Left forelimb (tissue), 1 donor: ENCODE data around the gene FTCD.
"Not testable (repeated sequence)": the region's sequence is repeated elsewhere in the genome, so short reads cannot be mapped to it uniquely, and the experiment has no call there.

ENCODE experiments used
- DNase-seq: peaks from one replicate; pipeline ENCODE4 v3.0.0-alpha.2; 2018; ENCODE audit warnings: low spot score

The FTCD gene

GRCh38 chr21:46171996-46172862, 16.9 kb upstream of the FTCD start:
- DNase-seq, result no peak

DNA sequence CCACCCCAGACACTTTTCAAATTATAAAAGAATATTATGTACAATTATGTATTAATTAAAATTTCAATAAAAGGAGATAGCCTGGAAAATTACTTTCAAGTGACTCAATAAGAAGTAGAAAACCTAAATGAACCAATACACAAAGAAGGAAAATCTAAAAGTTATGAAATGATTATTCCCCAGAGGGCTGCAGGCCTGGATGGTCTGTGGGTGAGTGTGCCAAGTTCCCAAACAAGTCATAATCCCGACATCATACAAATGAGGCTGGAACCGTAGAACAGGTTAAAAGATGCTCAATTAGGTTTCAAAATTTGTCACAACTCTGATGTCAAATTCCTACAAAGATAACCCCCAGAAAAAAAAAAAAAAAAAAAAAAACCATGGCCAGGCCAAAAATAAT, 16.2 kb upstream of the FTCD start:
- DNase-seq, result no peak

- DNase-seq, result not testable (repeated sequence)
These were observed 15.2 kb upstream of the FTCD start for GRCh38 chr21:46170436-46171193.

GRCh38 chr21:46168659-46169386, 13.4 kb upstream of the FTCD start:
- no peak for DNase-seq

DNA sequence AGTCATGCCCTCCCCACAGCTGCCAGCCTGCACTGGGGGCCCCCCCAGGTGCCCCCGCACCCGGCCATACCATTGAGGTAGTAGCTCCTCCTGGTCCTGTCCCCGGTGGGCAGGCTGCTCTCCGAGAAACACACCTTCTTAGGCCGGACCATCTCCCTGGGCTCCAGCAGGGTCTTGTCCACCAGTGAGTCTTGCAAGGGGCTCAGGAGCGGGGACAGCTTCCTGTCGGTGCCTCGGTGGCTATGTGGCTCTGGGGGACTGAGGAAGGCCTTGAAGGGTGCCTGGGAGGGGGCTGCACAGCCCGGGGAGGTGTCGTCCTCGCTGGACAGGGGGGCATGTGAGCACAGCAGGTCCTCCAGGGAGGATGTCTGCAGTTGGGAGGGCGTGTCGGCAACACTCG, 12.9 kb upstream of the FTCD start:
- no peak for DNase-seq

- DNase-seq, result no peak
These were observed 9.7 kb upstream of the FTCD start for GRCh38 chr21:46165098-46165497.

GRCh38 chr21:46163380-46163779, 8.0 kb upstream of the FTCD start:
- DNase-seq, result no peak

GRCh38 chr21:46161633-46162592, 6.5 kb upstream of the FTCD start:
- no peak for DNase-seq

- DNase-seq, result peak; percentile 60
These were observed 5.7 kb upstream of the FTCD start for GRCh38 chr21:46160907-46161632.

DNA sequence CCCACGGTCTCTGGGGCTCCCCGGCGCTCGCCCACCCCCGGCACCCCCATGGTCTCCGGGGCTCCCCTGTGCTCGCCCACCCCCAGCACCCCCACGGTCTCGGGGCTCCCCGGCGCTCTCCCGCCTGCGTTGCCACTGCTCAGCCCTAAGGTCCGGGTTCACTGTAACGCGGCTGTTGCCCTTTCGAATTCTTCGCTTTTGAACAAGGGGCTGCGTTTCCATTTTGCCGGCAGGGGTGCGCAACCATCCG, 5.2 kb upstream of the FTCD start:
- DNase-seq, result peak; percentile 55

GRCh38 chr21:46159841-46160656, 4.7 kb upstream of the FTCD start:
- DNase-seq, result peak; percentile 41

GRCh38 chr21:46159390-46159789, 4.0 kb upstream of the FTCD start:
- peak; percentile 40 for DNase-seq

DNA sequence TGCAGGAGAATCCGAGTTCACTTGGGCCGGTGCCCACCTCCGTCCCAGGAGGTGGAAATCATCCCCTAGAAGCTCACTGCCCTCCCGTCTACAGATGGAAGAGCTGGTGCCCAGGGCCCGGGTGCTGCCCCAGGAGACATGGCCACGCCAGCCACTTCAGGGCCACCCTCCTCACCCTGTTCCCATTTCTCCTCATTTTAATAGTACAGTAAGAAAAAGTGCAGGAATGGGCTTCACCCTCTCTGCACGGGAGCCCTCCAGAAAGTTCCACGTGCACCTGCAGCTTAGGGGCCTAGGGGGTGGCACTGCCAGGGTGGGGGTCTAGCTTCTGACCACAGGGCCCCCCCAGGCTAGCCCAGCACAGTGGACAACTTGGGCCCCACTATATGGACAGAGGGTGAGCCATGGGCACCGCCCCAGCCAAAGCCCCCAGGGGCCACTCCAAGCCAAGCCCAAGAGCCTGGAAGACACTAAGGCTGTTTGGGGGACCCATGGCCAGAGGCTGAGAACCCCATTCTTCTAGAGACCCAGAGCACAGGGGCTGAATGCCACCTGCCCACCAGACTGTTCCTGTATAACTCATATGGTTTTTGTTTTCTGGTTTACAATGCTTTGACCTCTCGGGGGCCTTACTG, 3.4 kb upstream of the FTCD start:
- peak; percentile 58 for DNase-seq

DNA sequence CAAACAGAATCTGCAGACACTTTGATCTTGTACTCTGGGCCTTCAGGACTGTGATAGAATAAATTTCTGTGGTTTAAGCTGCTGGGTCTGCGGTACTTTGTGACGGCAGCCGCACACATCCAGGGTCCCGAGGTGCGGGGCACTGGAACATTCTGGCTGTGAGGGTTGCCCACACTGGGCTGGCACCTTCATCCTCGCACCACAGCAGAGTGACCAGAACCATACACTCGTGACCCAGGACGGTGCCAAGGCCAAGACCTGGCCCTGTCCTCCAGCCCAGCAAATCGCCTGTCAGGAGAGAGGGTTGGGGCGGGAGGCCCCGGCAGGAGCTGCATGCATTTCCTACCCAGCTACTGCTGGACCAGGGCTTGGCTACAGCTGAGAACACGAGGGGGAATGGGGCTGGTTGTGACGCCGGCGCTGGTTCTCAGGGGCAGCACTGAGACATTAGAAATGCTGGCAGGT, 2.6 kb upstream of the FTCD start:
- peak; percentile 56 for DNase-seq

- DNase-seq, result peak; percentile 41
These were observed 2.1 kb upstream of the FTCD start for GRCh38 chr21:46157396-46157986.

DNA sequence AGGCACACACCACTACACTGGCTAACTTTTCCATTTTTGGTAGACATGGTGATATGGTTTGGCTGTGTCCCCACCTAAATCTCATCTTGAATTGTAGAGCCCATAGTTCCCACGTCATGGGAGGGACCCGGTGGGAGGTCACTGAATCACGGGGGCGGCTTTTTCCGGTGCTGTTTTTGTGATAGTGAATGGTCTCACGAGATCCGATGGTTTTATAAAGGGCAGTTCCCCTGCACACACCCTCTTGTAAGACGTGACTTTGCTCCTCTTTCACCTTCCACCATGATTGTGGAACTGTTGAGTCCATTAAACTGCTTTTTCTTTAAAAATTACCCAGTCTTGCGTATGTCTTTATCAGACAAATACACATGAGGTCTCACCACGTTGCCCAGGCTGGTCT, 1.3 kb upstream of the FTCD start:
- peak; percentile 59 for DNase-seq

DNA sequence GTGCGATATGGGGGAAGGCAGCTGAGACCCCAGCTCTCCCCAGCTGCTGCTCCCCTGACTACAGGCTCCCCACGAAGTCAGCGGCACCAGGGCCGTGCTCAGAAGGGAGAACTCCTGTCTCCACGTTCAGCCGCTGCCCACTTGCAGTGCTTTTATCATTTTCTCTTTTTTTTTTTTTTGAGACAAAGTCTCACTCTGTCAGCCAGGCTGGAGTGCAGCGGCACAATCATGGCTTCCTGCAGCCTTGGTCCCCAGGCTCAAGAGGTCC, 933 bp upstream of the FTCD start:
- DNase-seq, result peak; percentile 37

DNA sequence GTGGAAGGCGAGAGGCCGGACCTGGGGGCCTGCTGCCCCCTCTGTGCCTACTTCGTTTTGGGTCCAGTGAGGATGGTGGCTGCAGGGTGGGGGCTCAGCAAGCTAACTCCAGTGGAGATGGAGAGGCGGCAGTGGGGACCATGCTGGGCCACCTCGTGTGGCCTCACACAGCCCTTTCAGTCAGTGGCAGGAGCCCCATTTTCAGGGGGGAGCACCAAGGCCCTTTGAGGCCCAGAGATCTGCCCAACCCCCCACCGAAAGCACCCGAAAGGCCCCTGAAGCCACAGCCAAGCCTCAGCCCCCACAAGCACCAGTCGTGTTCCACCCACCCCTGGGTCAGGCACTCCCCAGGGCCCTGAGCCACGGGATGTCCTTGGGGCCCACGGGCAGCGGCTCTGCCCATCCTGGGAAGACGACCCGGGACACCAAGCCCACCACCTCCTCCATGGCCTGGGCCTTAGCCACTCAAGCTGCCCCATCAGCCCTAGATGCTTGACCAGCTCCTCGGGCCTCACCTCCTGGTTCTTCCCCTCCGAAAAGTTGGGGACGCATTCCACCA, 345 bp downstream of the FTCD start:
- no peak for DNase-seq
